Neural progenitor cell (in vitro differentiated cells): Measurements from ENCODE around the gene NEDD8.

ENCODE experiments used
- EZH2 ChIP-seq: fragments of 200-600 bp; sonication (generic); IDR thresholded peaks from 2 replicates; pipeline ENCODE4 v1.6.1; 2017; ENCODE audit warnings: antibody characterized with exemption, mild to moderate bottlenecking, moderate library complexity
- EZH2phosphoT487 ChIP-seq: fragments of 200-600 bp; sonication (generic); IDR thresholded peaks from 2 replicates; pipeline ENCODE4 v1.6.1; 2017; ENCODE audit warnings: antibody characterized with exemption
- TF ChIP-seq, protein P1 (sequence below): fragments of 200-600 bp; sonication (generic); IDR thresholded peaks from 2 replicates; pipeline ENCODE4 v1.5.1; 2017; ENCODE audit warnings: antibody characterized with exemption, mild to moderate bottlenecking

DNA sequence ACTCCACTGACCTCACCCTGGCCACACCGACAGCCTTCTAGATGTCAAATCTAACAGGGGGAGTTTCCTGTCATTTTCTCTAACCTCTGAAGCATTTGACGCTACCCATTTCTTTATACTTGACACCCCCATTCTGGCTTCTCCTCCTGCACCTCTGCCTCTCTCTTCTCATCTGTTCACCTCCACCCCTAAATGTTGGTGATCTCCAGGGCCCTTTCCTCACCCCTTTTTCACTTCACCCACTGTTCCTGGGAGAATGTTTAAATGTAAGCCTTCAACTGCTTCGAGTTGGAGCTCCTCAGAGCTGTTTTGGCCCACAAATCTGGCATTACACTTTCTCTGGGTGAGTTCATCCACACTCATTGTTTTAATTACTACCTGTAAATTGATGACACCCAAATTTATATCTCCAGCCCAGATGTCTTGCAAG, 39.7 kb upstream of the NEDD8 start:
- TF ChIP-seq, protein P1, sequence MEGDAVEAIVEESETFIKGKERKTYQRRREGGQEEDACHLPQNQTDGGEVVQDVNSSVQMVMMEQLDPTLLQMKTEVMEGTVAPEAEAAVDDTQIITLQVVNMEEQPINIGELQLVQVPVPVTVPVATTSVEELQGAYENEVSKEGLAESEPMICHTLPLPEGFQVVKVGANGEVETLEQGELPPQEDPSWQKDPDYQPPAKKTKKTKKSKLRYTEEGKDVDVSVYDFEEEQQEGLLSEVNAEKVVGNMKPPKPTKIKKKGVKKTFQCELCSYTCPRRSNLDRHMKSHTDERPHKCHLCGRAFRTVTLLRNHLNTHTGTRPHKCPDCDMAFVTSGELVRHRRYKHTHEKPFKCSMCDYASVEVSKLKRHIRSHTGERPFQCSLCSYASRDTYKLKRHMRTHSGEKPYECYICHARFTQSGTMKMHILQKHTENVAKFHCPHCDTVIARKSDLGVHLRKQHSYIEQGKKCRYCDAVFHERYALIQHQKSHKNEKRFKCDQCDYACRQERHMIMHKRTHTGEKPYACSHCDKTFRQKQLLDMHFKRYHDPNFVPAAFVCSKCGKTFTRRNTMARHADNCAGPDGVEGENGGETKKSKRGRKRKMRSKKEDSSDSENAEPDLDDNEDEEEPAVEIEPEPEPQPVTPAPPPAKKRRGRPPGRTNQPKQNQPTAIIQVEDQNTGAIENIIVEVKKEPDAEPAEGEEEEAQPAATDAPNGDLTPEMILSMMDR: no peak
- TF ChIP-seq EZH2 (no peak), EZH2phosphoT487 (no peak)
